ENCODE measurements around the gene PPIE. TPM values are rescaled to one million over a fixed set of nuclear protein-coding genes. Genes with fewer than 3 reads are reported as not detected.

PPIE gene
- total RNA-seq, 1 experiment from 2014 or later, result 42.5 TPM

DNA sequence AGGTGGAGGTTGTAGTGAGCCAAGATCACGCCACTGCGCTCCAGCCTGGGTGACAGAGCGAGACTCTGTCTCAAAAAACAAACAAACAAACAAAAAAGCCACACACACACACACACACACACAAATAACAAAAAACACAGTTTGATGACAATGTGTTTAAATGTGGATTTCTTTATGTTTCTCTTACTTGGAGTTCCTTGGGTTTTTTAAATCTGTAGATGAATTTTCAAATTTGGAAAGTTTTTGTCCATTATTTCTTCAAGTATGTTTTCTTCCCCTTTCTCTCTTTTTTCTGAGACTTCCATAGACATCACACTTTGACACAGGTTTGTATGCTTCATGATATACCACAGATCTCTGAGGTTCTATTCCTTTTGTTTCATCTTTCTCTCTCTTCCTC, 12.1 kb upstream of the PPIE start:
- Mint-ChIP-seq H3K4me3 (no peak overlapping the region), H3K27me3 (ENCODE audit: low read depth) (peaks cover 96% of the 10 kb centered on the region), H3K27ac (no peak overlapping the region), H3K4me1 (no peaks in the 10 kb centered on the region), H3K9me3 (no peaks in the 10 kb centered on the region), H3K36me3 (no peaks in the 10 kb centered on the region)
- DNase-seq (ENCODE audit: low spot score) (no peak), ATAC-seq (no peak)
- TF ChIP-seq, protein P1, sequence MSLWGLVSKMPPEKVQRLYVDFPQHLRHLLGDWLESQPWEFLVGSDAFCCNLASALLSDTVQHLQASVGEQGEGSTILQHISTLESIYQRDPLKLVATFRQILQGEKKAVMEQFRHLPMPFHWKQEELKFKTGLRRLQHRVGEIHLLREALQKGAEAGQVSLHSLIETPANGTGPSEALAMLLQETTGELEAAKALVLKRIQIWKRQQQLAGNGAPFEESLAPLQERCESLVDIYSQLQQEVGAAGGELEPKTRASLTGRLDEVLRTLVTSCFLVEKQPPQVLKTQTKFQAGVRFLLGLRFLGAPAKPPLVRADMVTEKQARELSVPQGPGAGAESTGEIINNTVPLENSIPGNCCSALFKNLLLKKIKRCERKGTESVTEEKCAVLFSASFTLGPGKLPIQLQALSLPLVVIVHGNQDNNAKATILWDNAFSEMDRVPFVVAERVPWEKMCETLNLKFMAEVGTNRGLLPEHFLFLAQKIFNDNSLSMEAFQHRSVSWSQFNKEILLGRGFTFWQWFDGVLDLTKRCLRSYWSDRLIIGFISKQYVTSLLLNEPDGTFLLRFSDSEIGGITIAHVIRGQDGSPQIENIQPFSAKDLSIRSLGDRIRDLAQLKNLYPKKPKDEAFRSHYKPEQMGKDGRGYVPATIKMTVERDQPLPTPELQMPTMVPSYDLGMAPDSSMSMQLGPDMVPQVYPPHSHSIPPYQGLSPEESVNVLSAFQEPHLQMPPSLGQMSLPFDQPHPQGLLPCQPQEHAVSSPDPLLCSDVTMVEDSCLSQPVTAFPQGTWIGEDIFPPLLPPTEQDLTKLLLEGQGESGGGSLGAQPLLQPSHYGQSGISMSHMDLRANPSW (CRISPR knock-in tag; conservative IDR thresholded peaks at IDR 0.05; ENCODE audit: low read depth), result no peak
- TF ChIP-seq TP53 (CRISPR knock-in tag; IDR thresholded peaks at IDR 0.05) (no peak), ZNF219 (CRISPR knock-in tag; IDR thresholded peaks at IDR 0.05; ENCODE audit: borderline replicate concordance) (no peak), RORB (CRISPR knock-in tag; IDR thresholded peaks at IDR 0.05) (no peak), ZNF423 (CRISPR knock-in tag; IDR thresholded peaks at IDR 0.05) (no peak), IRF2 (CRISPR knock-in tag; IDR thresholded peaks at IDR 0.05; ENCODE audit: borderline replicate concordance, low read depth) (no peak), CBFB (CRISPR knock-in tag; IDR thresholded peaks at IDR 0.05; ENCODE audit: low read depth) (no peak), NFATC4 (CRISPR knock-in tag; IDR thresholded peaks at IDR 0.05) (no peak), NR1H2 (CRISPR knock-in tag; IDR thresholded peaks at IDR 0.05) (no peak), FOXP1 (CRISPR knock-in tag; IDR thresholded peaks at IDR 0.05; ENCODE audit: borderline replicate concordance) (no peak)
- TF ChIP-seq, protein P2, sequence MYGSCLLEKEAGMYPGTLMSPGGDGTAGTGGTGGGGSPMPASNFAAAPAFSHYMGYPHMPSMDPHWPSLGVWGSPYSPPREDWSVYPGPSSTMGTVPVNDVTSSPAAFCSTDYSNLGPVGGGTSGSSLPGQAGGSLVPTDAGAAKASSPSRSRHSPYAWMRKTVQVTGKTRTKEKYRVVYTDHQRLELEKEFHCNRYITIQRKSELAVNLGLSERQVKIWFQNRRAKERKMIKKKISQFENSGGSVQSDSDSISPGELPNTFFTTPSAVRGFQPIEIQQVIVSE (CRISPR knock-in tag; IDR thresholded peaks at IDR 0.05; ENCODE audit: borderline replicate concordance), result no peak
- TF ChIP-seq, protein P3, sequence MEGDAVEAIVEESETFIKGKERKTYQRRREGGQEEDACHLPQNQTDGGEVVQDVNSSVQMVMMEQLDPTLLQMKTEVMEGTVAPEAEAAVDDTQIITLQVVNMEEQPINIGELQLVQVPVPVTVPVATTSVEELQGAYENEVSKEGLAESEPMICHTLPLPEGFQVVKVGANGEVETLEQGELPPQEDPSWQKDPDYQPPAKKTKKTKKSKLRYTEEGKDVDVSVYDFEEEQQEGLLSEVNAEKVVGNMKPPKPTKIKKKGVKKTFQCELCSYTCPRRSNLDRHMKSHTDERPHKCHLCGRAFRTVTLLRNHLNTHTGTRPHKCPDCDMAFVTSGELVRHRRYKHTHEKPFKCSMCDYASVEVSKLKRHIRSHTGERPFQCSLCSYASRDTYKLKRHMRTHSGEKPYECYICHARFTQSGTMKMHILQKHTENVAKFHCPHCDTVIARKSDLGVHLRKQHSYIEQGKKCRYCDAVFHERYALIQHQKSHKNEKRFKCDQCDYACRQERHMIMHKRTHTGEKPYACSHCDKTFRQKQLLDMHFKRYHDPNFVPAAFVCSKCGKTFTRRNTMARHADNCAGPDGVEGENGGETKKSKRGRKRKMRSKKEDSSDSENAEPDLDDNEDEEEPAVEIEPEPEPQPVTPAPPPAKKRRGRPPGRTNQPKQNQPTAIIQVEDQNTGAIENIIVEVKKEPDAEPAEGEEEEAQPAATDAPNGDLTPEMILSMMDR (IDR thresholded peaks at IDR 0.05), result no peak
- ChIA-PET CTCF (interaction anchor here (1.3 kb wide), 1 partner anchor 120 kb away, joined by 3 read pairs; no protein-coding TSS in a partner anchor), POLR2A (no interaction called here)

DNA sequence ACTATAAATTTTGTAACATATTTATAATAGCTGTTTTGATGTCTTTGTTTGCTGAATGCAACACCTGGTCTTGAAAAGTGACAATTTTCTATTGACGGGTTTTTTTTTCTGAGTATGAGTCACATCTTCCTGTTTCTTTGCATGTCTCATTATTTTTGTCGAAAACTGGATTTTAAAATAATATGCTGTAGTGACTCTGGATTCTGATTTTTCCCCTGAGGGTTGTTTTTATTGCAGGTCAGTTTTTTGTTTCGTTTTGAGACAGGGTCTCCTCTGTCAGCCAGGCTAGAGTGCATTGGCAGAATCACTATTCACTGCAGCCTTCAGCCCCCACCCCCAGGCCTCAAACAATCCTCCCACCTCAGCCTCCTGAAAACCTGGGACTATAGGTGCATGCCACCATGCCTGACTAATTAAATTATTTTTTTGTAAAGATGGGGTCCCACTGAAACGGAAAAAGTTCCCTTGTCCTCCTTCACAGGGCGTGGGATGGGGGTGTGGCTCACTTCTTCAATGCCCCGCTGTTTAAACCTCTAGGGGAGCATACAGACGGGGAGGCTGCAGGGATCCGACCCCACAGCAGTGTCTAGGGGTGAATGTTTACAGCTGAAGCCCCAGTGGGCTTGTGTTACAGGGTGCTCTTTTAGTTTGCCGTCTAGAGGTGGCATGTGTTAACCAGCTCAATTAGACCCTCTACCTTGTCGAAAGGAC, 11.3 kb upstream of the PPIE start:
- no peak for DNase-seq (ENCODE audit: low spot score)
- Mint-ChIP-seq H3K9me3 (no peaks in the 10 kb centered on the region), H3K36me3 (no peaks in the 10 kb centered on the region), H3K4me3 (no peak overlapping the region), H3K27me3 (ENCODE audit: low read depth) (peaks cover 96% of the 10 kb centered on the region), H3K27ac (no peak overlapping the region), H3K4me1 (no peaks in the 10 kb centered on the region)
- CTCF ChIA-PET, result no interaction called here
- ATAC-seq, result no peak
- POLR2A ChIA-PET, result no interaction called here
- TF ChIP-seq RELA (CRISPR knock-in tag; IDR thresholded peaks at IDR 0.05; ENCODE audit: borderline replicate concordance) (no peak), ATF1 (CRISPR knock-in tag; IDR thresholded peaks at IDR 0.05) (no peak), IRF2 (CRISPR knock-in tag; IDR thresholded peaks at IDR 0.05; ENCODE audit: borderline replicate concordance, low read depth) (no peak), NFE2L1 (CRISPR knock-in tag; IDR thresholded peaks at IDR 0.05) (no peak), ETV6 (CRISPR knock-in tag; IDR thresholded peaks at IDR 0.05) (no peak), ZNF138 (CRISPR knock-in tag; conservative IDR thresholded peaks at IDR 0.05) (no peak), ZNF219 (CRISPR knock-in tag; IDR thresholded peaks at IDR 0.05; ENCODE audit: borderline replicate concordance) (no peak), GABPB1 (CRISPR knock-in tag; IDR thresholded peaks at IDR 0.05) (no peak), ZNF121 (CRISPR knock-in tag; IDR thresholded peaks at IDR 0.05) (no peak), GTF2I (CRISPR knock-in tag; conservative IDR thresholded peaks at IDR 0.05) (no peak), ESRRA (CRISPR knock-in tag; IDR thresholded peaks at IDR 0.05; ENCODE audit: borderline replicate concordance) (no peak)
- TF ChIP-seq, protein P4, sequence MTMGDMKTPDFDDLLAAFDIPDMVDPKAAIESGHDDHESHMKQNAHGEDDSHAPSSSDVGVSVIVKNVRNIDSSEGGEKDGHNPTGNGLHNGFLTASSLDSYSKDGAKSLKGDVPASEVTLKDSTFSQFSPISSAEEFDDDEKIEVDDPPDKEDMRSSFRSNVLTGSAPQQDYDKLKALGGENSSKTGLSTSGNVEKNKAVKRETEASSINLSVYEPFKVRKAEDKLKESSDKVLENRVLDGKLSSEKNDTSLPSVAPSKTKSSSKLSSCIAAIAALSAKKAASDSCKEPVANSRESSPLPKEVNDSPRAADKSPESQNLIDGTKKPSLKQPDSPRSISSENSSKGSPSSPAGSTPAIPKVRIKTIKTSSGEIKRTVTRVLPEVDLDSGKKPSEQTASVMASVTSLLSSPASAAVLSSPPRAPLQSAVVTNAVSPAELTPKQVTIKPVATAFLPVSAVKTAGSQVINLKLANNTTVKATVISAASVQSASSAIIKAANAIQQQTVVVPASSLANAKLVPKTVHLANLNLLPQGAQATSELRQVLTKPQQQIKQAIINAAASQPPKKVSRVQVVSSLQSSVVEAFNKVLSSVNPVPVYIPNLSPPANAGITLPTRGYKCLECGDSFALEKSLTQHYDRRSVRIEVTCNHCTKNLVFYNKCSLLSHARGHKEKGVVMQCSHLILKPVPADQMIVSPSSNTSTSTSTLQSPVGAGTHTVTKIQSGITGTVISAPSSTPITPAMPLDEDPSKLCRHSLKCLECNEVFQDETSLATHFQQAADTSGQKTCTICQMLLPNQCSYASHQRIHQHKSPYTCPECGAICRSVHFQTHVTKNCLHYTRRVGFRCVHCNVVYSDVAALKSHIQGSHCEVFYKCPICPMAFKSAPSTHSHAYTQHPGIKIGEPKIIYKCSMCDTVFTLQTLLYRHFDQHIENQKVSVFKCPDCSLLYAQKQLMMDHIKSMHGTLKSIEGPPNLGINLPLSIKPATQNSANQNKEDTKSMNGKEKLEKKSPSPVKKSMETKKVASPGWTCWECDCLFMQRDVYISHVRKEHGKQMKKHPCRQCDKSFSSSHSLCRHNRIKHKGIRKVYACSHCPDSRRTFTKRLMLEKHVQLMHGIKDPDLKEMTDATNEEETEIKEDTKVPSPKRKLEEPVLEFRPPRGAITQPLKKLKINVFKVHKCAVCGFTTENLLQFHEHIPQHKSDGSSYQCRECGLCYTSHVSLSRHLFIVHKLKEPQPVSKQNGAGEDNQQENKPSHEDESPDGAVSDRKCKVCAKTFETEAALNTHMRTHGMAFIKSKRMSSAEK (CRISPR knock-in tag; IDR thresholded peaks at IDR 0.05; ENCODE audit: borderline replicate concordance), result no peak
- TF ChIP-seq, protein P5, sequence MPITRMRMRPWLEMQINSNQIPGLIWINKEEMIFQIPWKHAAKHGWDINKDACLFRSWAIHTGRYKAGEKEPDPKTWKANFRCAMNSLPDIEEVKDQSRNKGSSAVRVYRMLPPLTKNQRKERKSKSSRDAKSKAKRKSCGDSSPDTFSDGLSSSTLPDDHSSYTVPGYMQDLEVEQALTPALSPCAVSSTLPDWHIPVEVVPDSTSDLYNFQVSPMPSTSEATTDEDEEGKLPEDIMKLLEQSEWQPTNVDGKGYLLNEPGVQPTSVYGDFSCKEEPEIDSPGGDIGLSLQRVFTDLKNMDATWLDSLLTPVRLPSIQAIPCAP (CRISPR knock-in tag; IDR thresholded peaks at IDR 0.05), result no peak
- TF ChIP-seq, protein P6, sequence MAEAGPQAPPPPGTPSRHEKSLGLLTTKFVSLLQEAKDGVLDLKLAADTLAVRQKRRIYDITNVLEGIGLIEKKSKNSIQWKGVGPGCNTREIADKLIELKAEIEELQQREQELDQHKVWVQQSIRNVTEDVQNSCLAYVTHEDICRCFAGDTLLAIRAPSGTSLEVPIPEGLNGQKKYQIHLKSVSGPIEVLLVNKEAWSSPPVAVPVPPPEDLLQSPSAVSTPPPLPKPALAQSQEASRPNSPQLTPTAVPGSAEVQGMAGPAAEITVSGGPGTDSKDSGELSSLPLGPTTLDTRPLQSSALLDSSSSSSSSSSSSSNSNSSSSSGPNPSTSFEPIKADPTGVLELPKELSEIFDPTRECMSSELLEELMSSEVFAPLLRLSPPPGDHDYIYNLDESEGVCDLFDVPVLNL (CRISPR knock-in tag; IDR thresholded peaks at IDR 0.05; ENCODE audit: borderline replicate concordance, low read depth), result no peak
